ENCODE data around the gene CBLB.

Gene CBLB

DNA sequence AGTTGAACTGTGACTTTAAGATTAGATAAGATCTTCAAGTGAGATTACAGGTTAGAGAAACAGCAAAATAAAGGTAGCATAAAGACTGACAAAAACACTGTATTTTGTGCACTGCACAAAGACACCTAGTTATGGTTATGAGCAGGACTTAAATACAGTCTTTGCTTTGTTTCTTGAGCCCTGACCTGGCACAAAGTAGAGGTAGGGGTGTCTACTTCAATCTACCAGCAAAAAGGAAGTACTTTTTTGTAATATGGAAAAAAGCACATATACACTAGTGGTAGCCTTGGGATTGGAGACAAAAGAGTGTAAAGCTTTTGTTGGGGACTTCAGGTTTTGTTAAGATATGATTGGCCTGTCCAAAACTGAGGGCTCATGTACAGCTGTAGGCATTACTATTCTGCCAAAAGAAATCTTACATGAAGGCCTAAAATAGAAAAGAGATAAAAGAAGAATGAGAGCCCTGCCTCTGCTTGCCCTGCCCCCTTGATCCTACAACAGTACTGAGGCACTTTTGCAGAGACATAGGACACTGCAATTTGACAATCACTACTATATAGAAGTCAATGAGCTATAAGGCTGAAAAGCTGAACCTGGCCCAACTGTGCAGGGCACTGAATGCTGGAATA lies 194.3 kb downstream of the CBLB start:
- DNase-seq (ENCODE audit: low read depth, low spot score) = no peak
- no peak overlapping the region for H3K4me3 ChIP-seq (ENCODE audit: low read length)

DNA sequence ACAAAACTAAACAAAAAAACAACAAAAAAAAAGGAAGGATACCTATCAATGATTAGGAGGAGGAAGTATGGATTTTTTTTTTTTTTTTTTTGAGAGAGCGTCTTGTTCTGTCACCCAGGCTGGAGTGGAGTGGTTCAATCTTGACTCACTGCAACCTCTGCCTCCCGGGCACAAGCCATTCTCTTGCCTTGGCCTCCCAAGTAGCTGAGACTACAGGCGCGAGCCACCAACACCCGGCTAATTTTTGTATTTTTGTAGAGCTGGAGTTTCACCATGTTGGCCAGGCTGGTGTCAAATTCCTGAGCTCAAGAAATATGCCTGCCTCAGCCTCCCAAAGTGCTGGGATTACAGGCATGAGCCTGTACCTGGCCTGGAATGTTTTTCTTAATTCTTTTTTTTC lies 195.8 kb downstream of the CBLB start:
- no peak overlapping the region for H3K4me3 ChIP-seq (ENCODE audit: low read length)
- DNase-seq (ENCODE audit: low read depth, low spot score) = no peak

DNA sequence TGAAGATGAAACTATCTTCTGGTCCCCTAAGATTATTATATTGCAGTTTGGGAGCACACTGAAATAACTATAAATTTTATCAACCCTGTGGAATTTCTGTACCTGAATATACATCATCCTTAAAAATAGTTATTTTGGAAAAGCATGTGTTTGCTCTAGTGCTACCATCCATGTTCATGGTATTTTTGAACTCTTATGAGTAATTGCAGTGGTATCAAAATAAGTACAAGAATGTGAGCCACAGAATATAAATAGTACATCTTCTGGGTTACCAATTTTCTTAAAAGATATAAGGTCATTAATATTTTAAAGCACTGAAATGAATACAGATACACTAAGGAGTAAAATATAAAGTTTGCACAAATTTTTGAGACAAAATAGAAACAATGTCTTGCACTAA lies 206.5 kb downstream of the CBLB start:
- no peak overlapping the region for H3K4me3 ChIP-seq (ENCODE audit: low read length)
- no peak for DNase-seq (ENCODE audit: low read depth, low spot score)

DNA sequence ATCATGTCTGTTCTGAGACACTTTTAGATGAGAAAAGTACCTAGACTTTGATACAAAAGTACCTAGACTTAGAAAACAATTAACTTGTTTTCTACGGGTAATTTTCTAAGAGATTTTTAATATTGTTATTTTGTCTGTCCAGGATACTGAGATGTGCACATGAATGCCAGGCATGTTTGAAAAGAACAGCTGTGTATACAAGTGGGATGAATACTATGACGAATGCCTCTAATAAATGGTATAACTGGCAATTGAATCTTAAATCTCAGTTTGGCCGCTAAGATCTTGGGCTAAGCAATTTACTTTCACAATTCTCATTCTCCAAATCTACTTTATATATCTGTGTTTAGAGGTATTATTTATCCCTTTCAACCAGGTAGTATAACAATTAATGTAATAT lies 207.4 kb downstream of the CBLB start:
- DNase-seq (ENCODE audit: low read depth, low spot score) = no peak
- no peak overlapping the region for H3K4me3 ChIP-seq (ENCODE audit: low read length)

DNA sequence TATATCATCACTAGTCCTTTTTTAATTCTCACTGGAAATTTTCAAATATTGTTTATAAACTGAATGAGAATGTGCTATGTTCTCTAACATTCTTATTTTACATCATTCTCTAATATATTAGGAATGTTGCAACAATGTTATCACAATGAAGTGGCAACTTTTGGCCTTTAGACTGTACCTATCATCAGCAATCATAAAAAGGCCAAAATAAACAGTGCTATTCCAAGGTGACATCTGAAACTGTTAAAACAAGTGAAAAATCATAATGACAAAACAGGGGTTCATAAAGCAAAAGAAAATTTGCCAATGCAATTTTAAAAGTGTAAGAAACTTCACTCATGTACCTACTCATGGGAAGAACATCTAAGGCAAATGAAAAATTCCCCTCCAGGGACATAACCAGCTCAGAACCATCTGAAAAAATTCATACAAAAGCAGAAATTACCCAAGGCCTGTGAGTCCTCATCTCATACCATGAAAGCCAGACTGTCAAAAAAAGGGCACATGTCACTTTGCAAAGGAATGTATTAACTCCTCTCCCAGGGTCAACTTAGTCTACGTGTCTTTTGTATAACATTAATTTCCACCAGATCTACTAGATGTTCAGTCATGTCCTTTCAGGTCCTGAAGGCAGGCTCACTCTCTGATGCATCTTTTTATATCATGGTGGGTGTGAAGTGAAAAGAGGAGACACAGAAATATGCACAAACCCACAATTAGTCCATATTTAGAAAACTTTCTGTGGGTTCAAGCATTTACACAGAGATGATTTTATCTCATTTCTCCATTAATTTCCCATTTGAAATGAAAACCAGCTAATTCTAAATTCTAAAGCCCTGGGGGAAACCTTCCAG lies 211.9 kb downstream of the CBLB start:
- DNase-seq (ENCODE audit: low read depth, low spot score) = no peak
- H3K4me3 ChIP-seq (ENCODE audit: low read length) = no peak overlapping the region

DNA sequence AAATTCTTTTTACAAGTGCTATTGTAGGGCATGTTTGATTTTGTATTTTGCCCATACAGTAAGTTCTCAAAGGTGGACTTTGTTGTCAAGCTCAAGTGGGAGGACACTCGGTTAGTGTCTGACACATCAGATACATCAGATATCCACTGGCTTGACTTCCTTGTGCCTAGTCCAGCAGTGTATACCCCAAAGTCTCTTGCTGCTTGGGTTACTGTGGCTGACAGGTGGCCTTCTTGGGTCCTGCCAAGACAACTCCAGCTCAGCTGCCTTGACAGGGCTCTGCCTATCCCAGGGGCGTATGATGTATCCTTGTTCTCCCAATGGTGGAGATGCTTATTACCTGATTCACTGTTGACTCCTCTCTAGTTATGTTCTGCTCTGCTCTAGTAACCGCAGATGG lies 214.9 kb downstream of the CBLB start:
- no peak for DNase-seq (ENCODE audit: low read depth, low spot score)
- no peak overlapping the region for H3K4me3 ChIP-seq (ENCODE audit: low read length)

DNA sequence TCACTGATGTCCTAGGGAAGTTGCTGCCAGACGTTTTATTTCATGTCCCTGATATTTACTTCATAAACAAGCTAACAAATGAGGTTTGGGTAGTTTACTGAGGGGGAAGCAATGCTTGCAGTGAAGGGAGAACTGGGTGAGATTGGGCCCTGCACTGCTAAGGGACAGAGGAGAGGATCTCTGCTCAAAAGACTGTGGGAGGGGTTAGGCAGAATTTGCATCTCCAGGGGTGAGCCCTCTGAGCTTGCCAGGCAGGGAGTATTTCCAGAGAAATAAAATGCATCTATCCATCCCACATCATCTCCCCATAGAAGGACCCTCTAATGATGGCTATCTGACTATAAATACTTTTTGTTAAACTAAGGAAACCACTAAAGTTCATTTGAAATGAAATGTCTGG lies 215.6 kb downstream of the CBLB start:
- H3K4me3 ChIP-seq (ENCODE audit: low read length) = no peak overlapping the region

DNA sequence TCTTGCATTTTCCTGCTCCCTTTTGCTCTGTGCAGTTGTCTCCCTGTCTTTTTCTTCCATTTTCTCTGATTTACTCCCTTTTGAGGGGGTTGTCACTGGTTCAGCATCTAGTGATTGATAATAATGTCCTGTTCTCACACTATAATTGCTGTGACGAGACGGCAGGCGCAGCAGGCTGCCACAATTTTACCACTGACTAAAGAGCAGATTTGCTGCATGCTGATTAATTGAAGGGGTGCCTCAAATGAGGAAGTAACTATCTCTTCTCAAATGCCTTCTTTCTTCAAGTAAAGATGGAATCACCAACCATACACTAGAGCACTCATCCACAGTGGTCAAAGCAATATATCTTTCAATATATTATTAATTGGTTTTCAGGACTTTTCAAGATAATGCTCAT lies 219.3 kb downstream of the CBLB start:
- DNase-seq (ENCODE audit: low read depth, low spot score) = no peak
- no peak overlapping the region for H3K4me3 ChIP-seq (ENCODE audit: low read length)

More for the DNA sequence above, 215.6 kb downstream of the CBLB start:
- DNase-seq (ENCODE audit: low read depth, low spot score) = no peak

DNA sequence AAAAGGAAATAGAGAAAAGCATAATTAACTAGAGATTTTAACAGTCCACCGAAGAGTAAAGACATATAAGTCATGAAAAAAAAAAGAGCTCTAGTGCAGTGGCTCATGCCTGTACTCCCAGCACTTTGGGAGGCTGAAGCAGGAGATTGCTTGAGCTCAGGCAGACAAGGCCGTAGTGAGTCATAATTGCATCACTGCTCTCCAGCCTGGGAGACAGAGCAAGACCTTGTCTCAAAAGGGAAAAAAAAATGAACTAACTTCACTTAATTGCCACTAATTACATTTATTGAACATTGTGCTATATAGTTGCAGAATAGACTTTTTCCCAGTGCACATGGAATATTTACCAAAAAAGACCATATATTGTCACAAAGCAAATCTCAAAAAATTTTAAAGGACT lies 221.8 kb downstream of the CBLB start:
- H3K4me3 ChIP-seq (ENCODE audit: low read length) = no peak overlapping the region
- no peak for DNase-seq (ENCODE audit: low read depth, low spot score)

DNA sequence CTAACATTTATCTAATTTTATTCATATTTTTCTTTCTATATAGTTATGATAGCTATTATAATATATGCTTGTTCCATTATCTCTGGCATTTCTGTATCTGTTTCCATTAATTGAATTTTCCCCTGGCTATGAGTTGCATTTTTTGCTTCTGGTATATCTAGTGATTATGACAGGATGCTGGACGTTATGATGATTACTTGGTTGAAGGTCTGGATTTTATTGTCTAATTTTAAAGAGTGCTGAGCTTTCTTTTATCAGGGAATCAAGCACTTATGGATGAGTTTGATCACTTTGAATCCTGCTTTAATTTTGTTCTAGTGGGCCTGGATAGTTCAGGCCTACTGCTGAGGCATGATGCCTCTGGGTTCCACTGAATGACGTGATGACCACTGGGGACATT lies 229.7 kb downstream of the CBLB start:
- DNase-seq (ENCODE audit: low read depth, low spot score) = no peak
- no peak overlapping the region for H3K4me3 ChIP-seq (ENCODE audit: low read length)

DNA sequence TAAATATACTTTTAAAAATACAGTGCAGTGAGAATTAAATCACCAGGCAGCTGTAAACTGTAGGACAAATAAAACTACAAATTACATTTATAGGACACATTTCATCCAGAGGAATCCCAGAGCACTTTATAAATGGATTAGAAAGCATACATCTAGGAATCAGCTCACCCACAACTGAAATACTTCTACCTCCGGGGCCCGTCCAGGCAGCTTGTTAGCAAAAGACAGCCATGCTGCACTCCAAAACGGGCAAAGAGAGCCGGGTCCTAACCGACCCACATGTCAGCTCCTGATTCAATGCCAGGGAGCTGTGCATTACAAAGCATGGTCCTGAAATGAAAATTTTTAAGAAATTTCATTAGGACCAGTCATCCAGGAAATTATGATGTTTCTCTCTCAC lies 234.1 kb downstream of the CBLB start:
- no peak for DNase-seq (ENCODE audit: low read depth, low spot score)
- H3K4me3 ChIP-seq (ENCODE audit: low read length) = no peak overlapping the region

DNA sequence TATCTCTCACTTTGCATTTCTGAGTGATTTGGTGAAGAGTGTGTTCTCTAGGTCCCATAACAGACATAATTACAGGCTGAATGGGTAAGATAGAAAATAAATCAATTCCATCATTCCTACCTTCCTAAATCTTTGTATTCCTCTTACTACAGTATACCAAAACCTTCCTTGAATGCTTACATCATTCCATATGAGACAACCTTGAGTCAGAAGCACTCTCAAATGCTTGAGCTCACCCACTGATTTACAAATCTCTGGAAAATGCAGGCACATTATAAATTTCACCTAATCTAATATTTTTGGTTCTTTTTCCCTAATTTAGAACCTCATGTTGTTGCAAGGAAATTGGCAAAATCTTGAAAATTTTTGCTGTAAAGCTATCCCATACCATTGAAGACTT lies 239.1 kb downstream of the CBLB start:
- DNase-seq (ENCODE audit: low read depth, low spot score) = no peak

DNA sequence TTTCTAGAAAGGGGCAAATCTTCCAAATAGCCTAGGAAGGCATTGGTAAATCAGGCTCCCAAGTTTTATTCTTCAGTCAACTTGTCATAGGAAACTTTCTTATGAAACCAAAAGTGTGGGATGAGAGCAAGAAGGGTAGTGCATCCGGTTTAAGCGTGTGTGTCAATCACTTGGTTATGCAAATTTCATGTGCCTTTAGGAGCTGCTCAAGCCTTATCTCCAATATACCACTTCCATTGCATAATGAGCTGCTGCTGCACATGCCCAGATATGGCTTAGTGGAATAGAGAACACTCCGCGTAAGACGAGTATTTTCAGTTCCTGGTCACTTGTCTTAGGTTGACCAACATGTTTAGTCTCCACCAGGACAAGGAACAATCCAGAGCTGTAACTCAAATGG lies 242.1 kb downstream of the CBLB start:
- no peak for DNase-seq (ENCODE audit: low read depth, low spot score)
- H3K4me3 ChIP-seq (ENCODE audit: low read length) = no peak overlapping the region

More for the DNA sequence above, 239.1 kb downstream of the CBLB start:
- H3K4me3 ChIP-seq (ENCODE audit: low read length) = no peak overlapping the region

DNA sequence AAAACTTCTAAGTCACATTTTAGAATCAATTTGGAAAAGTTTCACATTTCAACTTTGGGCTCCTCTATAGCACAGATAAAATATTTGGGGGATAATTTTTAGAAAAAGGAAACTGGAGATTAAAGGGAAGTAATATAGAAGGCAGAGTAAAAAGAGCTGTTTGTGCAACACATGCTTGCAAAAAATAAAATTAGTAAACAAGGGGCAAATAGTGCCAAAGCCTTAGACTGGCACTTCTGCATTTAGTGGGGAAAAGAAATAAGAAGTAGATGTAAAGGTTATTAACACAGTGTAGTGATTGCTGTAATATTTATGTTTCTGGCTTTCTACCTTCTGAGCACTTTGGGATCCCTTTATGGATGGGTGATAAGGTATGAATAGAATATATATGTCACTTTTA lies 246.6 kb downstream of the CBLB start:
- no peak for DNase-seq (ENCODE audit: low read depth, low spot score)
- H3K4me3 ChIP-seq (ENCODE audit: low read length) = no peak overlapping the region

DNA sequence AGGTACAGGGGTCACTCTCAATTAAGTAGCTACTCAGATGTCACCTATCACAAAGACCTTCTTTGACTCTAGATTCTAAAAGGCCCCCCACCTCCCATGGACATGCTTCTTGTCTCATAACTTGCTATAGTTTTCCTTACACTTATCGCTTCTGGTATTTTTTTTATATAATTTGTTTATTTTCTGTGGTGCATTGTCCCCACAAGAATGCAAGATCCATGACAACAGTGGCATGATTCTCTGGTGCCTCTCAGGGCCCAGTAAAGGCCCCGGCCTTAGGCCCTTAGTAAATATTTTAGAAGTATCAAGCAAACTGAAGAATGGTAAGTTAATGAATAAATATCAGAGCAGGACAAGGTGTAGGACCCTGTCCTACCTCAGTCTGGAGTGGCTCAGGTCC lies 248.6 kb downstream of the CBLB start:
- no peak overlapping the region for H3K4me3 ChIP-seq (ENCODE audit: low read length)
- DNase-seq (ENCODE audit: low read depth, low spot score) = no peak

DNA sequence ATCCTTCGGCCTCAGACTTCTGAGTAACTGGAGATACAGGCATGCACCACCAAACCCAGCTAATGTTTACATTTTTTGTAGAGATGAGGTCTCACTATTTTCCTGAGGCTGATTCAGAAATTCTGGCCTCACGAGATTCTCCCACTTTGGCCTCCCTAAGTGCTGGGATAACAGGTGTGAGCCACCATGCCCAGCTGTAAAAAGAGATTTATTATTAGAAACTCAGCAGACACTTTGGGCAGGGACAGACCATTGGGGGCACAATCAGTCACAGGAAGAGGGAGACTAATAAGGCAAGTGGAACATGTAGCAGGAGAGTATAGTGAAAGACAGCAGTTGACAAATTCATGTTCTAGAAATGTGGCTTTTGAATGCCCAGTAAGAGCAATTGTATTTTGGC lies 249.2 kb downstream of the CBLB start:
- no peak overlapping the region for H3K4me3 ChIP-seq (ENCODE audit: low read length)
- no peak for DNase-seq (ENCODE audit: low read depth, low spot score)

DNA sequence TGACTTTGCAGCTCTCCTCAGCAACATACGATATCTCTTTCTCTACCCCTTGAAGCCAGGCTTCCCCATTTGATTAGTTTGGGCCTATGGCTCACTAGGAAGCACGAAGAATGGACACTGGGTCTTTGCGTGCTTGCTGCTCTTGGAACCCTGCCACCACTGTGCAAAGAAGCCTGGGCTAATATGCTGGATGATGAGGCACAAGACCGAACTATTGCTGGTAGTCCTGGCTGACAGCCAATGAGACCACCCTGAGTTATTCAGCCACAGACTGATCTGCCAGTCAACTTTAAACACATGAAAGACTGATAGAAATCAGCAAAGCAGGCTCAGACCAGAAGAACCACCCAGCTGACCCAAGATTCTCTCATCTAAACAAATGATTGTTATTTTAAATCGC lies 250.3 kb downstream of the CBLB start:
- H3K4me3 ChIP-seq (ENCODE audit: low read length) = no peak overlapping the region

DNA sequence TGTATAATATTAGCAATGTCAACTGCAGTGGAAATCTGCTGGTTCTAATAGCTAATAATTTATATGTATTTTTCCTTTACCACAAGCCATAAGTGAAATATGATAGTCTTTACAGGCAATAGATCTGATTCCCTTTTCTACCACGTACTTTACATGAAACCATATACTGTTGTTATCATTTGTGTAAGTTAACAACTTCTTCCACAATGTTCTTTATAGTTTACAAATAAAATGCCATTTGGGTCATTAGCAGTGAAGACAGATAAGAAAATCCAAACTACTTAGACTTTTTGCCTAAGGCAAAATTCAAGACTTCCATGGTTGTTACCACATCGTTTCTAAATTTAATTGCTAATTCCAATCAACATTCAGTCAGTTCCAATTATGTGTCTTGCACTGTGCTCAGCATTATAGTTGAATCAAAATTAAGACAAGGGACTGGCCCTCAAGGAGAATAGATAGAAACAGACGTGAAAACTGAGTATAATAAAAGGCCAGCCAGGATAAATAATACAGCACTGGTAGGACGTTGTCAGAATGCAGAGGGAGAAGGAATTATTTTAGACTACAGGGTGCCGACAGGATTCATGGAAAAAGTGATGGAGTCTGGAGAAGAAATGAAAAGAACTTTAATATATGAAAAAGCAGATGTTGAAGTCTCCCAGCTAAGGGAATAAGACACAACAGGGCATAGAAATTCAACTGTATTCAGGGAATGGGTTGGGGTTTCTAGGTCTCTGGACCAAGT lies 252.3 kb downstream of the CBLB start:
- DNase-seq (ENCODE audit: low read depth, low spot score) = no peak
- no peak overlapping the region for H3K4me3 ChIP-seq (ENCODE audit: low read length)

More for the DNA sequence above, 250.3 kb downstream of the CBLB start:
- no peak for DNase-seq (ENCODE audit: low read depth, low spot score)

DNA sequence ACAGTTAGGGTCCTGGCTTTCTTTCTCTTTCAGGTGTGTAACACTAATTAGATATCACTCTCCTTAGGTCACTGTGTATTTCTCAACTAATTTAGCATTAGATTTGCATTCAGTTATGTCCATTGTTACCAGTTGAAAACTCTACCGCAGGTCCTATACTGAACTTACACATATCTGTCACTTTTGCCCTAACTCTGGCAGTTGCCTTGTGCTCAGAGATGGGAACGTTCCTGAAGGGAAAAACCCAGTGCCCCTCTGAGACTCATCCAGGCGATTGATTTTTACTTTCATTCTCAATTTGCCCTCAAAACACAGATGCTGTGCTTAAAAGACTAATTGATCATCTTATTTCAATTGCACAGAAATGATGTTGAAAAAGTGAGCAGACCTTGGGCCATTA lies 253.0 kb downstream of the CBLB start:
- DNase-seq (ENCODE audit: low read depth, low spot score) = no peak
- no peak overlapping the region for H3K4me3 ChIP-seq (ENCODE audit: low read length)

DNA sequence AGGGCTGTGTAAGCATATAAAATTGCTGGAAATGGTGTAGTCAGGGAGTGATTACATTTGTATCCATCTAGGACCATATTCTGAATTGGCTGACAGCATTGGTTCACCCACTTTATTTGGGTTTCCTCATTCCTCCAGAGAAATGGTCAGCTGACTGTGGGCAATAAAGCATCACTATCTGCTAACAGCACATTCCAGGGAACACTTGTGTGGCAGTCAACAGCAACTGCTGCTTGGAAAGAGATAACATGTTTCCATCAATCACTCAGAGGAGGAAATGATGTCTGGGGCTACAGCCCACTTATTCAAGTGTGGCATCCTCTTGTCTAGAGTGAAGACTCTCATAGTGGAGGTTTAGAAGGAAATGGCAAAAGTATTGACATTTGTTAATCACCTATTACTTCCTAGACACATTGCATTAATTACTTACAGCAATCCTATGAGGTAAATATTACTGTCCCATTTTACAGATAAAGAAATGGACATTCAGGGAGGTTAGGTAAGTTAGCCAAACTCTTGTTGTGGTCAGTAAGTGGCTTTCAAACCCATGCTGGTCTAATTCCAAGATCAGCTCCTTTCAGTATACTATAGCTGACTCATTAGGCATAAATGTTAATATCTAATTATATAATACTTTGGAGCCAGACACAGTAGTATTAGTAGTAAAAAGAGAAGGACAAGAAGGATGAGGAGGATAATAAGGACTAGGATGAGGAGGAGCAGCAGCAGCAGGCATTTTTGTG lies 254.4 kb downstream of the CBLB start:
- no peak overlapping the region for H3K4me3 ChIP-seq (ENCODE audit: low read length)
- DNase-seq (ENCODE audit: low read depth, low spot score) = no peak
